ENCODE data around the gene ARL15. TPM values are rescaled to one million over a fixed set of nuclear protein-coding genes. Genes with fewer than 3 reads are reported as not detected.

The ARL15 gene
- total RNA-seq, 2 donors from 2014 or later, result 12.0 to 13.0 TPM

Other genes starting within 250 kb of the ARL15 start
- gene HSPB3, start 145.1 kb upstream of the ARL15 start, total RNA-seq, result not detected
- 10 to 100 TPM; 19.8 to 31.8 TPM for gene SNX18, start 207.2 kb upstream of the ARL15 start, total RNA-seq